Fibroblast of skin of scalp (primary cell): ENCODE measurements around the gene ZNF541.
"Not testable (repeated sequence)": the region's sequence is repeated elsewhere in the genome, so short reads cannot be mapped to it uniquely, and the experiment has no call there.

ENCODE experiments used
- DNase-seq: peaks from one replicate; pipeline ENCODE4 v3.0.0-alpha.2; 2013

ZNF541 gene

GRCh38 chr19:47599671-47600245 lies 26.8 kb upstream of the ZNF541 start:
- not testable (repeated sequence) for DNase-seq

DNA sequence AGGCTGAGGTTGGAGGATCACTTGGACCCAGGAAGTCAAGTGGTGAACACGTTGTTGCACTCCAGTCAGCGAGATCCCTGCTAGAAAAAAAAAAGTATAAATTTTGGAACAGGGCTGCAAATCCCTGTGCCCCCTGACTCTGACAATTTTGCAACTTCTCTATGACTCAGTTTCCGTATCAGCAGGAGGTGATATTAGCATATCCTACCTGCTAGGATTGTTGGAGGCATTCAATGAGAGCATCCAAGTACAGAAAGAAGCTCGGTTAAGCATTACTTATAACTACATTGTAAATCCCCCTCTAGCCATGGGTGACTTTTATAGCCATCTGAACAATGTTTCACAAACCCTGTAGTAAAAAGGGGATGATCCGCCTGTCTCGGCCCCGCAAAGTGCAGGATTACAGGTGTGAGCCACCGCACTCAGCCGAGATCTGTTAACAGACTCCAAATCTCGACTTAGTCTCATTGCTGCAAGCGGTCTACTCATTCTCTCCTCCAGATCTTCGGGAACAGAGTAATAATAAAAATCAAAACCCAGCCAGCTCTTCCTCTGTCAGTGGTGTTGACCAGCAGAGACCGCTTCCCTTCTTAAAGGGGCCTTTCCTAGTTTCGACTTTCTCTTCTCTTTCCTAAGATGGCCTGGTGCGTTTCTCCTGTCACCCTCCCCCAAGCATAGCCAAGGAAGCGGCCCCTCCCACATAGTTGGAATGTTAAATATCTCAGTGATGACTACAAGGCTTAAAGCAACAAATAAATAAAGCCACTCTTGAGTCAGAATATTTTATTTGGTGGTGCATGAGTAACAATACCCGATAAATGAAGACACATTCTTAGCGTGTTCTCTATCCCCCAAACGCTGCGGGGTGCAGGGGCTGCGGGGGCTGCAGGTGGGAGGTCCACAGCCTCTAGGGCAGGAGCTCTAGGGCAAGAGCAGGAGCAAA lies 25.7 kb upstream of the ZNF541 start:
- DNase-seq, result peak; percentile 98

GRCh38 chr19:47595944-47596343 lies 23.0 kb upstream of the ZNF541 start:
- DNase-seq, result no peak

- no peak for DNase-seq
Measured at GRCh38 chr19:47593860-47594259, 20.9 kb upstream of the ZNF541 start.

DNA sequence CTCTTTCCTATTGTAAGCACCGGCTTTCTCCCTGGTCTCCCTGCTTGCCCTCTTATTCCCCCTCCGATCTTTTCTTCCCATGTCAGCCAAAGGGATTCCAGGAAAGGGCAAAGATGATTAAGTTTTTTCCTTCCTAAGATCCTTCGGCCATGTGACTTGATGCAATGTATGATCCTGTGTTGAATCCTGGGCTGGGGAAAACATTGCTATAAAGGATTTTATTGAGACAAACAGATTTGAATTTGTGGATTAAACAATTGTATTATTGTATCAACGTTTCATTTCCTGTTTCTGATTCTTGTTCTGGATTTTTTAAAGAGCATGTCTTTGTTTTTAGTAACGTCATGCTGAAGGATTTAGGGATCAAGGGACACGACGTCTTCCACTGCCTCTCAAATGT lies 16.9 kb upstream of the ZNF541 start:
- no peak for DNase-seq

GRCh38 chr19:47587295-47587694 lies 14.3 kb upstream of the ZNF541 start:
- DNase-seq, result peak; percentile 23

- DNase-seq, result not testable (repeated sequence)
Measured at GRCh38 chr19:47583161-47583560, 10.2 kb upstream of the ZNF541 start.

- peak; percentile 84 for DNase-seq
Measured at GRCh38 chr19:47582320-47582909, 9.5 kb upstream of the ZNF541 start.

GRCh38 chr19:47581605-47582319 lies 8.8 kb upstream of the ZNF541 start:
- DNase-seq, result no peak

DNA sequence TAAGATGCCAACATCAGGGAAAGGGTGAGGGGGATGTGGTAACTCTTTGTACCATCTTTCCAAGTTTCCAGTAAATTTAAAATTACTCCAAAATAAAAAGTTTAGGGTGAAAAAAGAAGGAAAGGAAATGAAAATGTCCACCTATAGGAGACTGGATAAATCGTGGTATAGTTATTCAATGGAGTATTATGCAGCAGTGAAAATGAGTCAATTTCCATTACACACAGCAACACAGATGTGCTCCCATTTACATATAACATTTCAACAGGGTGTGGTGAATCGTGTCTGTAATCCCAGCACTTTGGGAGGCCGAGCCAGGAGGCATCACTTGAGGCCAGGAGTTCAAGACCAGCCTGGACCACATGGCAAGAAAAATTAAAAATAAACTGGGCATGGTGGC lies 7.4 kb upstream of the ZNF541 start:
- no peak for DNase-seq

GRCh38 chr19:47572635-47573034 lies 313 bp downstream of the ZNF541 start:
- no peak for DNase-seq

GRCh38 chr19:47569331-47569730 lies 3.6 kb downstream of the ZNF541 start:
- DNase-seq, result no peak

DNA sequence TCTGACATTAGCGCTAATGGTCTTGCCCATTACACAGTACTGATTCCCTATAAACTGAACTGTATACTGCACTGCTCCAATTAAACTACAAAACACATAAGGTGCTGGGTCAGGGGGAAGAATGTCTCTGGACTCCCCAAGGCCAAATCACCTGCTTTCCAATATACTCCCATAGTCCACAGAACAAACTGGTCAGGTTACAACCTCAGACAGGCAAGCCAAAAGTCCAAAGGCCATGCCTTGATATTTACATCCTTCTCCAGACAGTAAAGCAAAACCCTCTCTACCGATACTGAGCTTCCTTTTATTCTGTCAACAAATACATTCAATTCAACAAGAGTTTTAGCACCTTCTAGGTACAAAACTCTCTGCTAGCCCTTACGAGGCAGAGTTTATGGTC lies 8.9 kb downstream of the ZNF541 start:
- no peak for DNase-seq

- no peak for DNase-seq
Measured at GRCh38 chr19:47561440-47562057, 11.4 kb downstream of the ZNF541 start.

- DNase-seq, result no peak
Measured at GRCh38 chr19:47560999-47561398, 11.9 kb downstream of the ZNF541 start.

- DNase-seq, result no peak
Measured at GRCh38 chr19:47550129-47550528, 22.8 kb downstream of the ZNF541 start.

DNA sequence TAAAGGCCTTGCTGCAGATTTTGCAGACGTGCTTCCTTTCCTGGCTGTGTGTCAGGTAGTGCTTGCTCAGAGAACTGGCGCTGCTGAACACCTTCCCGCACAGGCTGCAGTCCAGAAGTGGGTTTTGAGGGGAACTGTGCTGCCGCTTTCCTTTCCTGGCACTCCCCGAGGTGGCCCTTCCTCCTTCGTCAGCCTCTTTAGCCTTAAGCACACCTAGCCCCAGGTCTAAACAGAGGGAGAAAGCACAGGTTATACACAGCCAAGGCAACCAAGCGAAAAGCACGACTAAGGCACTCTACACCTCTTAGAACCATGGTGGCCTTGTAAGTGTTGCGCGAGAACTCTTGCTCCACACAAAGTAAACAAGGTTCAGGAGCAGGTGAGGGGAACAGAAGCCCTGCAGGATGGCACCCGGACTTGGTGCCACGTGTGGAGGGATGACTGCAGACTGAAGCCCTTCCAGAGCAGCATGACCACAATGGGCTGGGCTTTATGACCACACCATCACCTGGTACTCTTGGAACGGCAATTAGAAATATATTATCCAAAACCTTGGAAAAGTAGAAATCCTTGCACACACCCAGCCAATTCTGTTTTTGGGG lies 23.6 kb downstream of the ZNF541 start:
- DNase-seq, result no peak

- DNase-seq, result no peak
Measured at GRCh38 chr19:47547199-47547598, 25.7 kb downstream of the ZNF541 start.

DNA sequence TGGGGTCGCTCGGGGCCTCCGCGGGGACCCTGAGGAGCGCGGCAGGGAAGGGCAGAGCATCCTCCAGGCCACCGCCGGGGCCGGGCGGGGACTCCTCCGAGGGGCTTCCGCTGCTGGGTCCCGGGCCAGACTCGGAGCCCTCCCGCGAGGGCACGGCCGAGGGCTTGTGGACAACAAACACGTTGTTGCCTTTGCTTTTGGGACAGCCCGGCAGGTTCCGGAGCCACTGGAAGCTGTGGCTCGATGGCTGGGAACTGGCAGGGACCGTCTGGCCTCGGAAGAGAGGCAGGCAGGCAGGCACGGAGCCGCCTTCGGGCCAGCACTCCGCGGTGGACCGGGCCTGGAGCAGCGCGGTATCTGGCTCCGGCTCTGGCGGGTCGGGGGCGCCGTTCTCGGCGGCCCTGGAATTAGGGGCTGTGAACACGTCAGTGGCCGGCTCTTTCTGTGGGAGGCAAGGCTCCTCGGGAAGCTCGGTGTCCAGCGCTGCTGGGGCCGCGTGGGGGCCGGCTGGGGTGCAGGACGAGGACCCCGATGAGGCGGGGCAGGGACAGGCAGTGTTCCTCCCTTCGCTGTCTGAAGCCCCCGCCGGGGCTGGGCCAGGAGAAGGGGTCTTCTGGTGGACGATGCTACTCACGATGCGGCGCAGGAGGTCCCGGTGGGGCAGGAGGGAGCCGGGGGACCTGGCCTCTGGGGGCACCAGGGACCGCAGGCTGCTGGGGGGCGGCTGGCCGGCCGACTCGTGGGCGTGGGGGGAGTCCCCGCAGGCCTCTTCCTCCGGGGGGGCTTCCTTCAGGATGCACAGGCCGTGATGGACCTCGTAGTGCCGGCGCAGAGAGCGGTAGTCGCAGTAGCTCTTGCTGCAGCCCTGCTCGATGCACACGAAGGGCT lies 27.6 kb downstream of the ZNF541 start:
- DNase-seq, result no peak

- DNase-seq, result no peak
Measured at GRCh38 chr19:47544476-47544875, 28.5 kb downstream of the ZNF541 start.

GRCh38 chr19:47544075-47544474 lies 28.9 kb downstream of the ZNF541 start:
- no peak for DNase-seq
